ENCODE measurements around the gene NF1. TPM values are rescaled to one million over a fixed set of nuclear protein-coding genes. Genes with fewer than 3 reads are reported as not detected.

NF1 gene
- polyA plus RNA-seq, 1 of the 3 experiments (the other 2 are of a cell fraction), result 19.6 TPM

- ChIA-PET CTCF (interaction anchor here (0.9 to 6.7 kb wide), 11 partner anchors 15 to 131 kb away, joined by 3 to 127 read pairs (median 4); no protein-coding TSS in a partner anchor), POLR2A (interaction anchor here (1.3 kb wide), 1 partner anchor 33 kb away, joined by 7 read pairs; no protein-coding TSS in a partner anchor)
- no peaks in the 10 kb centered on the region for H4K20me1 ChIP-seq (ENCODE audit: insufficient read depth)
- H3K4me2 ChIP-seq, result peak within 1 kb of the TSS; percentile 70
- DNase-seq, result peak; percentile 91
- no peaks in the 10 kb centered on the region for H3K9me2 ChIP-seq
- no peaks in the 10 kb centered on the region for H3K27me3 ChIP-seq (ENCODE audit: insufficient read depth)
- no peak within 1 kb of the TSS for H3K9ac ChIP-seq
- H3K79me2 ChIP-seq (ENCODE audit: insufficient read depth), result no peaks in the 10 kb centered on the region
- H3K36me3 ChIP-seq (replicated peaks in 1 of 2; ENCODE audit: control insufficient read depth in 1 of 2, insufficient read depth in 2 of 2, low read length in 1 of 2), result no peaks in the 10 kb centered on the region
- WGBS (ENCODE audit: low lambda C conversion rate), result 2% methylated on average over 45 of the region's 69 CpGs
- H3K9me3 ChIP-seq, result no peaks in the 10 kb centered on the region
- peaks cover 0 to 32% of the 10 kb centered on the region in 2 experiments; a peak in 2 of 4 replicates for H3K4me1 ChIP-seq (ENCODE audit: control insufficient read depth in 1 of 2, insufficient read depth in 2 of 2, low read depth in 1 of 2, low read length in 1 of 2)
- TF ChIP-seq ZBTB33 (IDR thresholded peaks at IDR 0.05; ENCODE audit: borderline replicate concordance, low read depth) (no peak), NRF1 (IDR thresholded peaks at IDR 0.05; ENCODE audit: low read depth, low read length) (no peak), MAX (IDR thresholded peaks at IDR 0.05; ENCODE audit: low read depth) (no peak), SIN3A (IDR thresholded peaks at IDR 0.05; ENCODE audit: borderline replicate concordance, low read depth, low read length) (no peak), RXRA (IDR thresholded peaks at IDR 0.05; ENCODE audit: borderline replicate concordance, low read depth) (no peak), FOXJ3 (CRISPR knock-in tag; IDR thresholded peaks at IDR 0.05) (no peak)
- TF ChIP-seq, protein P1, sequence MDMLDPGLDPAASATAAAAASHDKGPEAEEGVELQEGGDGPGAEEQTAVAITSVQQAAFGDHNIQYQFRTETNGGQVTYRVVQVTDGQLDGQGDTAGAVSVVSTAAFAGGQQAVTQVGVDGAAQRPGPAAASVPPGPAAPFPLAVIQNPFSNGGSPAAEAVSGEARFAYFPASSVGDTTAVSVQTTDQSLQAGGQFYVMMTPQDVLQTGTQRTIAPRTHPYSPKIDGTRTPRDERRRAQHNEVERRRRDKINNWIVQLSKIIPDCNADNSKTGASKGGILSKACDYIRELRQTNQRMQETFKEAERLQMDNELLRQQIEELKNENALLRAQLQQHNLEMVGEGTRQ (IDR thresholded peaks at IDR 0.05; ENCODE audit: borderline replicate concordance, low read depth, low read length), result no peak
- H2AFZ ChIP-seq (ENCODE audit: low read depth), result 0 out of 2 replicates have a peak within 1 kb of the TSS, but pooled peaks have one; percentile 22
- H3K4me3 ChIP-seq (ENCODE audit: low read depth in 2 of 2, low read length in 1 of 2), result peak within 1 kb of the TSS; percentile 53 to 57
- peak within 1 kb of the TSS in 1 of 2 experiments; percentile 72; a peak in 2 of 4 replicates for H3K27ac ChIP-seq (ENCODE audit: low read depth in 2 of 2, low read length in 1 of 2)
- peaks cover 9% of the 10 kb centered on the region for H3F3A ChIP-seq (replicated peaks; ENCODE audit: insufficient read depth)
Measured at GRCh38 chr17:31391496-31391949, 296.7 kb downstream of the NF1 start, which contains the start of gene RAB11FIP4. RAB11FIP4 (plus strand) TSS chr17:31391675; CDS start chr17:31391853, 178 bp downstream.

GRCh38 chr17:31392002-31392855 is 297.5 kb downstream of the NF1 start:
- ChIA-PET CTCF (interaction anchor here (0.9 to 6.7 kb wide), 14 partner anchors 12 to 141 kb away, joined by 3 to 127 read pairs (median 4); no protein-coding TSS in a partner anchor), POLR2A (interaction anchor here (1.3 kb wide), 2 partner anchors 14 to 33 kb away, joined by 4 to 7 read pairs; no protein-coding TSS in a partner anchor)
- H3K9me3 ChIP-seq, result no peaks in the 10 kb centered on the region
- peaks cover 3% of the 10 kb centered on the region for H3F3A ChIP-seq (replicated peaks; ENCODE audit: insufficient read depth)
- H3K4me1 ChIP-seq (ENCODE audit: control insufficient read depth in 1 of 2, insufficient read depth in 2 of 2, low read depth in 1 of 2, low read length in 1 of 2), result peaks cover 0 to 35% of the 10 kb centered on the region in 2 experiments; a peak in 2 of 4 replicates
- H3K36me3 ChIP-seq (replicated peaks in 1 of 2; ENCODE audit: control insufficient read depth in 1 of 2, insufficient read depth in 2 of 2, low read length in 1 of 2), result no peaks in the 10 kb centered on the region
- no peak overlapping the region for H3K9ac ChIP-seq
- no peaks in the 10 kb centered on the region for H3K79me2 ChIP-seq (ENCODE audit: insufficient read depth)
- peak overlapping the region; percentile 53 to 57 for H3K4me3 ChIP-seq (ENCODE audit: low read depth in 2 of 2, low read length in 1 of 2)
- TF ChIP-seq, protein P1 (IDR thresholded peaks at IDR 0.05; ENCODE audit: borderline replicate concordance, low read depth, low read length), result no peak
- TF ChIP-seq FOXM1 (IDR thresholded peaks at IDR 0.05; ENCODE audit: low read depth) (no peak), MEF2A (IDR thresholded peaks at IDR 0.05; ENCODE audit: borderline replicate concordance, low read depth) (no peak), MXI1 (IDR thresholded peaks at IDR 0.05; ENCODE audit: low read depth, low read length) (peak; percentile 52; the same call in 1 of the 2 replicates), TAF1 (IDR thresholded peaks at IDR 0.05; ENCODE audit: borderline replicate concordance, low read depth, low read length) (no peak), YY1 (IDR thresholded peaks at IDR 0.05; ENCODE audit: low read depth) (no peak), RAD21 (IDR thresholded peaks at IDR 0.05; ENCODE audit: low read length) (peak; percentile 18; the same call in 1 of the 2 replicates)
- TF ChIP-seq, protein P2, sequence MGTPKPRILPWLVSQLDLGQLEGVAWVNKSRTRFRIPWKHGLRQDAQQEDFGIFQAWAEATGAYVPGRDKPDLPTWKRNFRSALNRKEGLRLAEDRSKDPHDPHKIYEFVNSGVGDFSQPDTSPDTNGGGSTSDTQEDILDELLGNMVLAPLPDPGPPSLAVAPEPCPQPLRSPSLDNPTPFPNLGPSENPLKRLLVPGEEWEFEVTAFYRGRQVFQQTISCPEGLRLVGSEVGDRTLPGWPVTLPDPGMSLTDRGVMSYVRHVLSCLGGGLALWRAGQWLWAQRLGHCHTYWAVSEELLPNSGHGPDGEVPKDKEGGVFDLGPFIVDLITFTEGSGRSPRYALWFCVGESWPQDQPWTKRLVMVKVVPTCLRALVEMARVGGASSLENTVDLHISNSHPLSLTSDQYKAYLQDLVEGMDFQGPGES (IDR thresholded peaks at IDR 0.05; ENCODE audit: low read depth, low read length), result no peak
- H3K9me2 ChIP-seq, result no peaks in the 10 kb centered on the region
- peak overlapping the region; percentile 70 for H3K4me2 ChIP-seq
- no peaks in the 10 kb centered on the region for H4K20me1 ChIP-seq (ENCODE audit: insufficient read depth)
- H3K27ac ChIP-seq (ENCODE audit: low read depth in 2 of 2, low read length in 1 of 2), result peak overlapping the region in 1 of 2 experiments; percentile 72; a peak in 2 of 4 replicates
- WGBS (ENCODE audit: low lambda C conversion rate), result 64% methylated on average over 14 of the region's 52 CpGs
- peak; percentile 79 for DNase-seq
- H2AFZ ChIP-seq (ENCODE audit: low read depth), result 0 out of 2 replicates have a peak overlapping the region, but pooled peaks have one; percentile 22
- no peaks in the 10 kb centered on the region for H3K27me3 ChIP-seq (ENCODE audit: insufficient read depth)
